ENCODE measurements around the gene AMPD3.

AMPD3 gene

GRCh38 chr11:10526974-10527918 is 72.2 kb downstream of the AMPD3 start:
- in situ Hi-C loops (cut with MboI; ENCODE audit: low sequenced_read_pairs) = no loop called here

- in situ Hi-C loops (cut with MboI; ENCODE audit: low sequenced_read_pairs) = no loop called here
These were observed 73.1 kb downstream of the AMPD3 start for GRCh38 chr11:10528121-10528520.

GRCh38 chr11:10529279-10529678 is 74.2 kb downstream of the AMPD3 start:
- in situ Hi-C loops (cut with MboI; ENCODE audit: low sequenced_read_pairs) = no loop called here

- in situ Hi-C loops (cut with MboI; ENCODE audit: low sequenced_read_pairs) = no loop called here
These were observed 77.5 kb downstream of the AMPD3 start for GRCh38 chr11:10532526-10532925.

- in situ Hi-C loops (cut with MboI; ENCODE audit: low sequenced_read_pairs) = no loop called here
These were observed 78.3 kb downstream of the AMPD3 start for GRCh38 chr11:10533323-10533722.

GRCh38 chr11:10534316-10534715 is 79.3 kb downstream of the AMPD3 start:
- in situ Hi-C loops (cut with MboI; ENCODE audit: low sequenced_read_pairs) = no loop called here

GRCh38 chr11:10537600-10537999 is 82.5 kb downstream of the AMPD3 start:
- in situ Hi-C loops (cut with MboI; ENCODE audit: low sequenced_read_pairs) = no loop called here

GRCh38 chr11:10538924-10539323 is 83.9 kb downstream of the AMPD3 start:
- in situ Hi-C loops (cut with MboI; ENCODE audit: low sequenced_read_pairs) = no loop called here

- in situ Hi-C loops (cut with MboI; ENCODE audit: low sequenced_read_pairs) = no loop called here
These were observed 84.3 kb downstream of the AMPD3 start for GRCh38 chr11:10539339-10539738.

GRCh38 chr11:10540546-10540914 is 85.5 kb downstream of the AMPD3 start:
- in situ Hi-C loops (cut with MboI; ENCODE audit: low sequenced_read_pairs) = no loop called here

GRCh38 chr11:10540915-10541560 is 86.0 kb downstream of the AMPD3 start, which contains the start of gene RNF141:
Gene RNF141, minus strand, starts transcription at chr11:10541187. Its CDS starts 7,029 bp downstream, at chr11:10534158.
- in situ Hi-C loops (cut with MboI; ENCODE audit: low sequenced_read_pairs) = no loop called here

- in situ Hi-C loops (cut with MboI; ENCODE audit: low sequenced_read_pairs) = no loop called here
These were observed 86.5 kb downstream of the AMPD3 start for GRCh38 chr11:10541561-10541930.

- in situ Hi-C loops (cut with MboI; ENCODE audit: low sequenced_read_pairs) = no loop called here
These were observed 87.7 kb downstream of the AMPD3 start for GRCh38 chr11:10542776-10543175.

- in situ Hi-C loops (cut with MboI; ENCODE audit: low sequenced_read_pairs) = no loop called here
These were observed 88.7 kb downstream of the AMPD3 start for GRCh38 chr11:10543782-10544181.

- in situ Hi-C loops (cut with MboI; ENCODE audit: low sequenced_read_pairs) = no loop called here
These were observed 89.7 kb downstream of the AMPD3 start for GRCh38 chr11:10544491-10545465.

- in situ Hi-C loops (cut with MboI; ENCODE audit: low sequenced_read_pairs) = no loop called here
These were observed 95.6 kb downstream of the AMPD3 start for GRCh38 chr11:10550503-10551289.

- in situ Hi-C loops (cut with MboI; ENCODE audit: low sequenced_read_pairs) = no loop called here
These were observed 96.2 kb downstream of the AMPD3 start for GRCh38 chr11:10551290-10551592.

GRCh38 chr11:10551845-10552352 is 96.8 kb downstream of the AMPD3 start:
- in situ Hi-C loops (cut with MboI; ENCODE audit: low sequenced_read_pairs) = no loop called here

- in situ Hi-C loops (cut with MboI; ENCODE audit: low sequenced_read_pairs) = no loop called here
These were observed 101.5 kb downstream of the AMPD3 start for GRCh38 chr11:10556590-10556989.
